ENCODE results near the gene SBF1.
A peak's percentile ranks its signal among the peaks of the same experiment; 100 is the strongest.

Gene SBF1

DNA sequence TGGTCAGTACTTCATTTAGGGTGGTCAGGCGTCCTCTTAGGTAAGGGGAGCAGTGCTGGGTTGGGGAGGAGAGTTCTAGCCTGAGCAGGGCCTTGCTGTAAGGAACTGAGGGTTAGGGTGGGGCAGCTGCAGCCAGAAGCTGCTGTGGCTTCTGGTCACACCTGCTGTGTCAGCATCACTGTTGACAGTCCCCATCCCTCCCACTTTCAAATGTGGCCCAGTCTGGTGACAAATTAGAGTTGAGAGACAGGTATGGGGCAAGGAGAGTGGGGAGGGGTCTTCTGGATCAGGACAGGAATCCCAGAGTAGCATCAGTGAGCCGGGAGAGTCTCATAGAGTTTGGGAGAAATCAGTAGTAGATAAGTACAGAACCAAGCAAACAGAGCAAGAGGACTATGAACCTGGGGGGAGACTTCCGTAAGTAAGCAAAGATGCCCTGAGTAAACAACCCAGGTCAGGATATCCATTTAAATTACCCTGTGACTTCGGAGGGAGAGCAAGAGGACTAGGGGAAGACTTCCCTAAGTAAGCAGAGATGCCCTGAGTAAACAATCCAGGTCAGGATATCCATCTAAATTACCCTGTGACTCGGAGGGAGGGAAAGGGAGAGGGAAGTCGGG, 78.0 kb downstream of the SBF1 start:
- Histone ChIP-seq H3K36me3 (ENCODE audit: insufficient read depth) (no peaks in the 10 kb centered on the region), H3K4me1 (ENCODE audit: low read depth, poor library complexity, severe bottlenecking) (peaks cover 19% of the 10 kb centered on the region), H2AFZ (ENCODE audit: low read depth) (no peak overlapping the region), H3K4me3 (IDR thresholded peaks at IDR 0.05; ENCODE audit: insufficient read depth, low read depth, low read length) (no peak overlapping the region), H3K9ac (no peak overlapping the region), H3K27ac (no peak overlapping the region), H3K79me2 (ENCODE audit: insufficient read depth, low read depth) (no peaks in the 10 kb centered on the region), H4K20me1 (ENCODE audit: insufficient read depth) (no peaks in the 10 kb centered on the region), H3K4me2 (0 out of 2 replicates have a peak overlapping the region, but pooled peaks have one; percentile 33), H3K27me3 (ENCODE audit: insufficient read depth, low read depth) (no peaks in the 10 kb centered on the region)
- TF ChIP-seq, protein P1, sequence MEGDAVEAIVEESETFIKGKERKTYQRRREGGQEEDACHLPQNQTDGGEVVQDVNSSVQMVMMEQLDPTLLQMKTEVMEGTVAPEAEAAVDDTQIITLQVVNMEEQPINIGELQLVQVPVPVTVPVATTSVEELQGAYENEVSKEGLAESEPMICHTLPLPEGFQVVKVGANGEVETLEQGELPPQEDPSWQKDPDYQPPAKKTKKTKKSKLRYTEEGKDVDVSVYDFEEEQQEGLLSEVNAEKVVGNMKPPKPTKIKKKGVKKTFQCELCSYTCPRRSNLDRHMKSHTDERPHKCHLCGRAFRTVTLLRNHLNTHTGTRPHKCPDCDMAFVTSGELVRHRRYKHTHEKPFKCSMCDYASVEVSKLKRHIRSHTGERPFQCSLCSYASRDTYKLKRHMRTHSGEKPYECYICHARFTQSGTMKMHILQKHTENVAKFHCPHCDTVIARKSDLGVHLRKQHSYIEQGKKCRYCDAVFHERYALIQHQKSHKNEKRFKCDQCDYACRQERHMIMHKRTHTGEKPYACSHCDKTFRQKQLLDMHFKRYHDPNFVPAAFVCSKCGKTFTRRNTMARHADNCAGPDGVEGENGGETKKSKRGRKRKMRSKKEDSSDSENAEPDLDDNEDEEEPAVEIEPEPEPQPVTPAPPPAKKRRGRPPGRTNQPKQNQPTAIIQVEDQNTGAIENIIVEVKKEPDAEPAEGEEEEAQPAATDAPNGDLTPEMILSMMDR (conservative IDR thresholded peaks at IDR 0.05; ENCODE audit: low read depth, low read length) = no peak

All from KMS-11 (cell line).